ENCODE data around the gene TMEM132C.
"Not testable (repeated sequence)": the region's sequence is repeated elsewhere in the genome, so short reads cannot be mapped to it uniquely, and the experiment has no call there.

Gene TMEM132C

GRCh38 chr12:128267131-128267622 is at the start of gene TMEM132C:
TMEM132C (plus strand) TSS chr12:128267170; CDS start chr12:128267403, 233 bp downstream.
- no peak for DNase-seq

- no peak for DNase-seq
These were observed 42.7 kb upstream of the TMEM132C start for GRCh38 chr12:128224226-128224625.

GRCh38 chr12:128228581-128228980 is 38.4 kb upstream of the TMEM132C start:
- DNase-seq = no peak

GRCh38 chr12:128235635-128236417 is 31.1 kb upstream of the TMEM132C start:
- no peak for DNase-seq

GRCh38 chr12:128236525-128236924 is 30.4 kb upstream of the TMEM132C start:
- DNase-seq = no peak

- no peak for DNase-seq
These were observed 26.2 kb upstream of the TMEM132C start for GRCh38 chr12:128240745-128241144.

GRCh38 chr12:128245121-128245520 is 21.8 kb upstream of the TMEM132C start:
- DNase-seq = no peak

- DNase-seq = no peak
These were observed 21.1 kb upstream of the TMEM132C start for GRCh38 chr12:128245905-128246304.

- DNase-seq = no peak
These were observed 16.9 kb upstream of the TMEM132C start for GRCh38 chr12:128250096-128250495.

GRCh38 chr12:128253829-128254228 is 13.1 kb upstream of the TMEM132C start:
- DNase-seq = not testable (repeated sequence)

GRCh38 chr12:128258866-128259555 is 8.0 kb upstream of the TMEM132C start:
- DNase-seq = no peak

- DNase-seq = no peak
These were observed 7.4 kb upstream of the TMEM132C start for GRCh38 chr12:128259556-128260070.

- DNase-seq = no peak
These were observed 5.2 kb upstream of the TMEM132C start for GRCh38 chr12:128261757-128262156.

GRCh38 chr12:128265566-128265965 is 1.4 kb upstream of the TMEM132C start:
- no peak for DNase-seq

- DNase-seq = no peak
These were observed 884 bp upstream of the TMEM132C start for GRCh38 chr12:128266086-128266485.

- no peak for DNase-seq
These were observed 334 bp upstream of the TMEM132C start for GRCh38 chr12:128266541-128267130.

GRCh38 chr12:128267651-128268378 is 845 bp downstream of the TMEM132C start:
- no peak for DNase-seq

- no peak for DNase-seq
These were observed 1.5 kb downstream of the TMEM132C start for GRCh38 chr12:128268379-128268995.

GRCh38 chr12:128269181-128269591 is 2.2 kb downstream of the TMEM132C start:
- DNase-seq = no peak

GRCh38 chr12:128276471-128276870 is 9.5 kb downstream of the TMEM132C start:
- no peak for DNase-seq

- DNase-seq = no peak
These were observed 20.0 kb downstream of the TMEM132C start for GRCh38 chr12:128286970-128287369.

- no peak for DNase-seq
These were observed 21.4 kb downstream of the TMEM132C start for GRCh38 chr12:128288357-128288756.
